Measurements from ENCODE around the gene C11orf98. TPM values are rescaled to one million over a fixed set of nuclear protein-coding genes. Genes with fewer than 3 reads are reported as not detected.
A peak's percentile ranks its signal among the peaks of the same experiment; 100 is the strongest.

C11orf98 gene
- polyA plus RNA-seq, 1 experiment, result 38.8 TPM

GRCh38 chr11:62645946-62646824 lies 18.8 kb downstream of the C11orf98 start, which contains the start of gene GANAB:
Gene GANAB, minus strand, starts transcription at chr11:62646613. Its CDS starts 14 bp downstream, at chr11:62646599.
- no peak for TF ChIP-seq CTCF (IDR thresholded peaks at IDR 0.05; ENCODE audit: low read depth, low read length)
- POLR2A ChIA-PET, result interaction anchor here (0.6 to 2.0 kb wide), 13 partner anchors 16 to 228 kb away, joined by 3 to 33 read pairs (median 4); partner anchors contain the start of genes B3GAT3, C11orf98, CSKMT and EEF1G
- Histone ChIP-seq H3K27me3 (ENCODE audit: control insufficient read depth, insufficient read depth, low read length) (no peaks in the 10 kb centered on the region), H3K27ac (ENCODE audit: low read depth, low read length) (peak within 1 kb of the TSS; percentile 94), H3K4me3 (ENCODE audit: low read depth, low read length) (peak within 1 kb of the TSS; percentile 93), H3K9me3 (ENCODE audit: control insufficient read depth, insufficient read depth, low read length) (peaks cover 6% of the 10 kb centered on the region; the same call in 1 of the 2 replicates)
- CTCF ChIA-PET, result interaction anchor here (0.7 to 1.6 kb wide), 3 partner anchors 19 to 252 kb away, joined by 3 to 9 read pairs (median 3); partner anchors contain the start of genes C11orf98 and CSKMT
- DNase-seq (ENCODE audit: low read depth, low spot score), result peak; percentile 93

GRCh38 chr11:62645671-62645945 lies 19.4 kb downstream of the C11orf98 start:
- no peak for DNase-seq (ENCODE audit: low read depth, low spot score)
- H3K27me3 ChIP-seq (ENCODE audit: control insufficient read depth, insufficient read depth, low read length), result no peaks in the 10 kb centered on the region
- peak overlapping the region; percentile 94 for H3K27ac ChIP-seq (ENCODE audit: low read depth, low read length)
- peaks cover 6% of the 10 kb centered on the region; the same call in 1 of the 2 replicates for H3K9me3 ChIP-seq (ENCODE audit: control insufficient read depth, insufficient read depth, low read length)
- POLR2A ChIA-PET, result interaction anchor here (0.8 to 2.0 kb wide), 6 partner anchors 19 to 72 kb away, joined by 3 to 33 read pairs (median 5); partner anchors contain the start of genes B3GAT3, C11orf98, CSKMT and EEF1G
- CTCF ChIA-PET, result interaction anchor here (0.9 kb wide), 1 partner anchor 251 kb away, joined by 3 read pairs; no protein-coding TSS in a partner anchor
- peak overlapping the region; percentile 93 for H3K4me3 ChIP-seq (ENCODE audit: low read depth, low read length)
- no peak for TF ChIP-seq CTCF (IDR thresholded peaks at IDR 0.05; ENCODE audit: low read depth, low read length)

- ChIA-PET CTCF (no interaction called here), POLR2A (interaction anchor here (0.7 to 0.8 kb wide), 2 partner anchors 9 to 21 kb away, joined by 3 to 5 read pairs; partner anchors contain the start of genes C11orf98, CSKMT and INTS5)
- TF ChIP-seq CTCF (IDR thresholded peaks at IDR 0.05; ENCODE audit: low read depth, low read length), result no peak
- H3K9me3 ChIP-seq (ENCODE audit: control insufficient read depth, insufficient read depth, low read length), result peaks cover 6% of the 10 kb centered on the region; the same call in 1 of the 2 replicates
- DNase-seq (ENCODE audit: low read depth, low spot score), result no peak
- no peak overlapping the region for H3K4me3 ChIP-seq (ENCODE audit: low read depth, low read length)
- H3K27me3 ChIP-seq (ENCODE audit: control insufficient read depth, insufficient read depth, low read length), result no peaks in the 10 kb centered on the region
- no peak overlapping the region for H3K27ac ChIP-seq (ENCODE audit: low read depth, low read length)
Measured at GRCh38 chr11:62644220-62644619, 20.8 kb downstream of the C11orf98 start.

- Histone ChIP-seq H3K9me3 (ENCODE audit: control insufficient read depth, insufficient read depth, low read length) (no peaks in the 10 kb centered on the region), H3K4me3 (ENCODE audit: low read depth, low read length) (no peak overlapping the region), H3K27me3 (ENCODE audit: control insufficient read depth, insufficient read depth, low read length) (no peaks in the 10 kb centered on the region), H3K27ac (ENCODE audit: low read depth, low read length) (no peak overlapping the region)
- TF ChIP-seq CTCF (IDR thresholded peaks at IDR 0.05; ENCODE audit: low read depth, low read length), result no peak
- DNase-seq (ENCODE audit: low read depth, low spot score), result no peak
- ChIA-PET CTCF (no interaction called here), POLR2A (interaction anchor here (1.3 kb wide), 1 partner anchor 33 kb away, joined by 4 read pairs; the partner anchor contains the start of genes C11orf98 and CSKMT)
Measured at GRCh38 chr11:62632492-62632891, 32.5 kb downstream of the C11orf98 start.

GRCh38 chr11:62627713-62628112 lies 37.3 kb downstream of the C11orf98 start:
- no peak for DNase-seq (ENCODE audit: low read depth, low spot score)
- ChIA-PET POLR2A (no interaction called here), CTCF (no interaction called here)
- no peaks in the 10 kb centered on the region for H3K27me3 ChIP-seq (ENCODE audit: control insufficient read depth, insufficient read depth, low read length)
- no peak overlapping the region for H3K4me3 ChIP-seq (ENCODE audit: low read depth, low read length)
- H3K9me3 ChIP-seq (ENCODE audit: control insufficient read depth, insufficient read depth, low read length), result no peaks in the 10 kb centered on the region
- no peak overlapping the region for H3K27ac ChIP-seq (ENCODE audit: low read depth, low read length)
- no peak for TF ChIP-seq CTCF (IDR thresholded peaks at IDR 0.05; ENCODE audit: low read depth, low read length)

All from AG04450 (cell line).